NB4 (cell line): ENCODE data around the gene PLD4.

Experiments
- CTCF ChIP-seq: IDR thresholded peaks from one replicate; pipeline ENCODE4 v1.5.1; 2012; ENCODE audit warnings: low read depth, low read length
- MYC ChIP-seq: IDR thresholded peaks from 2 replicates; pipeline ENCODE4 v1.6.1; 2011; ENCODE audit warnings: low read depth, low read length
- POLR2A ChIP-seq: IDR thresholded peaks from 2 replicates; pipeline ENCODE4 v1.6.1; 2011; ENCODE audit warnings: mild to moderate bottlenecking; ENCODE audit not compliant: insufficient read length; ENCODE audit errors: extremely low read depth

- TF ChIP-seq CTCF, result no peak
- no peak for TF ChIP-seq POLR2A
- TF ChIP-seq MYC, result no peak
Measured at GRCh38 chr14:104885031-104885972, 39.4 kb upstream of the PLD4 start.
